Vagina (tissue), 2 donors: ENCODE results near the gene TMTC3. TPM values are rescaled to one million over a fixed set of nuclear protein-coding genes. Genes with fewer than 3 reads are reported as not detected.

Experiments
- DNase-seq, 2 donors: peaks; one replicate each; pipeline ENCODE4 v3.0.0-alpha.2; 2017; ENCODE audit errors: extremely low spot score in 2 of 2
- H3K27ac ChIP-seq: fragments of 200-600 bp; sonication (generic); one replicate; pipeline ENCODE4 v1.5.1; 2019
- H3K27me3 ChIP-seq: fragments of 200-600 bp; sonication (generic); one replicate; pipeline ENCODE4 v1.5.1; 2019
- H3K36me3 ChIP-seq, 2 donors: fragments of 200-600 bp; sonication (generic); one replicate each; pipeline ENCODE4 v1.5.1; 2017 to 2019
- H3K4me1 ChIP-seq: fragments of 200-600 bp; sonication (generic); one replicate; pipeline ENCODE4 v1.5.1; 2019
- H3K4me3 ChIP-seq, 2 donors: fragments of 200-600 bp; sonication (generic); 1 replicate in 1 of 2; 2 replicates in 1 of 2; pipeline ENCODE4 v1.5.1; 2016 to 2019
- H3K9me3 ChIP-seq: fragments of 200-600 bp; sonication (generic); one replicate; pipeline ENCODE4 v1.5.1; 2019
- CTCF ChIP-seq, 3 experiments: fragments of 450-650 bp in 2 of 3; fragments of 200-600 bp in 1 of 3; sonication (generic) in 1 of 3; IDR thresholded peaks; one replicate each; pipeline ENCODE4 v1.5.1; 2017 to 2019; ENCODE audit warnings: antibody characterized with exemption in 3 of 3, mild to moderate bottlenecking in 2 of 3, moderate library complexity in 2 of 3
- POLR2A ChIP-seq, 2 donors: fragments of 450-650 bp; IDR thresholded peaks; one replicate each; pipeline ENCODE4 v1.6.1; 2017; ENCODE audit warnings: antibody characterized with exemption in 2 of 2, mild to moderate bottlenecking in 2 of 2, moderate library complexity in 2 of 2
- POLR2AphosphoS5 ChIP-seq, 2 donors: sonication (generic); formaldehyde crosslinking; IDR thresholded peaks; one replicate each; pipeline ENCODE4 v1.9.0; 2017; ENCODE audit warnings: antibody characterized with exemption in 2 of 2, mild to moderate bottlenecking in 2 of 2, low read depth in 1 of 2; ENCODE audit not compliant: insufficient read depth in 1 of 2
- intact Hi-C: fragments of 100-400 bp; cut with DNase I; formaldehyde crosslinking; loops from one replicate; pipeline ENCODE4 v1.15.1; 2023
- total RNA-seq: library from RNA; depleted of rRNA; stranded (reverse); fragments of >200 nt; gene quantifications from one replicate; pipeline ENCODE4 v1.2.3, GENCODE V29; 2016

Gene TMTC3
- total RNA-seq, 1 donor from 2014 or later: 14.2 TPM

DNA sequence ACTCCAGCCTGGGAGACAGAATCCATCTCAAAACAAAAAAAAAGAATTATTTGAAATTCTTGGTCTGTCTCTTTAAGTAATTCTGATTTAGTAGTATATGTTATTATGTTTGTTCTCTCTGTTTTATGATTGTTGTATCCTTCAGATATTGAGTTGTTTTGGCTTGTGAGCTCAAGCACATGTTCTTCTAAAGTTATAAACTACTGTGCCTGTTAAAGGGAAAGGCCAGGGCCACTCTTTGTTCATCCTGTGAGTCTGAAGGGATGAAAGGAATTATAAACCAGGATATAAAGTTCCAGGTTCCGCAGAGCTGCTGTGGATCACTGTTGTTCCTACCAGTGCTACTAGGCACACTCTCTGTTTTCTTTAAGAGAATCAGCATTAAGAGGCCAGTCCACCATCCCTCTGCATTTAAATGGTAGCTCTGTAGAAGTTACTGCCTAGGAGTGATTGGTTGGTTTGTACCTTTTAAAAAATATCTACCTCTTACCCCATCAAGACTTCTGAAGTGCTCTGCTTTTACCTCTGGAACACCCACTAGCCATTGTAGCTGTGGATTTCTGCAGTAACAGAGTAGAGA is 14.1 kb downstream of the TMTC3 start:
- Histone ChIP-seq H3K36me3 (peaks cover 0 to 12% of the 10 kb centered on the region in 2 donors), H3K27me3 (no peaks in the 10 kb centered on the region), H3K27ac (no peak overlapping the region), H3K4me1 (no peaks in the 10 kb centered on the region), H3K4me3 (no peak overlapping the region), H3K9me3 (no peaks in the 10 kb centered on the region)
- no peak for DNase-seq
- intact Hi-C loops: no loop called here
- no peak for TF ChIP-seq POLR2AphosphoS5 (IDR thresholded peaks at IDR 0.05; ENCODE audit: insufficient read depth in 1 of 2, low read depth in 1 of 2)
- no peak for TF ChIP-seq POLR2A (IDR thresholded peaks at IDR 0.05)
- no peak for TF ChIP-seq CTCF (IDR thresholded peaks at IDR 0.05)

- no peaks in the 10 kb centered on the region for H3K9me3 ChIP-seq
- intact Hi-C loops: no loop called here
- H3K27me3 ChIP-seq: no peaks in the 10 kb centered on the region
- peaks cover 0 to 32% of the 10 kb centered on the region in 2 donors for H3K36me3 ChIP-seq
- DNase-seq: no peak
- no peak overlapping the region for H3K4me3 ChIP-seq
- no peaks in the 10 kb centered on the region for H3K4me1 ChIP-seq
- H3K27ac ChIP-seq: no peak overlapping the region
- TF ChIP-seq POLR2AphosphoS5 (IDR thresholded peaks at IDR 0.05; ENCODE audit: insufficient read depth in 1 of 2, low read depth in 1 of 2): no peak
- no peak for TF ChIP-seq POLR2A (IDR thresholded peaks at IDR 0.05)
- no peak for TF ChIP-seq CTCF (IDR thresholded peaks at IDR 0.05)
Observed at GRCh38 chr12:88163371-88163770, 21.3 kb downstream of the TMTC3 start.

GRCh38 chr12:88166179-88166578 is 24.1 kb downstream of the TMTC3 start:
- no peaks in the 10 kb centered on the region for H3K4me1 ChIP-seq
- TF ChIP-seq POLR2AphosphoS5 (IDR thresholded peaks at IDR 0.05; ENCODE audit: insufficient read depth in 1 of 2, low read depth in 1 of 2) (no peak), POLR2A (IDR thresholded peaks at IDR 0.05) (no peak), CTCF (IDR thresholded peaks at IDR 0.05) (no peak)
- H3K27ac ChIP-seq: no peak overlapping the region
- intact Hi-C loops: no loop called here
- no peaks in the 10 kb centered on the region for H3K9me3 ChIP-seq
- no peaks in the 10 kb centered on the region for H3K27me3 ChIP-seq
- peaks cover 0 to 20% of the 10 kb centered on the region in 2 donors for H3K36me3 ChIP-seq
- H3K4me3 ChIP-seq: no peak overlapping the region
- DNase-seq: no peak

DNA sequence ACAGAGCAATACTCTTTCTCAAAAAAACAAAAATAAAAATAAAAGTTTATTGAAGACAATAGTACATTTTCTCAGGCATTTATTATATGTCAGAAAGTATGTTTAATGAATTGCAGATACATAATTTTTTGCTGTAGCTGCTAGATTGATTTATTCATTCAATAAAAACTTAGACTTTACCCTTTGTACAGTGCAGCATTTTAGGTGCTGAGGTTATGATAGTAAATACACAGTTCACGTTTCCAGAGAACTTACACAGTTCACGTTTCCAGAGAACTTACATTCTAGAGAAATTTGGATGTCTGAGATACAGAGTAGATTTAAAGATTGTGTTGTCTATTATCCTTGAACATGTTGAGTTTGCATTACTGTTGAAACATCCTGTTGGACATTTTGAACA is 25.3 kb downstream of the TMTC3 start:
- no peaks in the 10 kb centered on the region for H3K9me3 ChIP-seq
- no peak overlapping the region for H3K4me3 ChIP-seq
- H3K27me3 ChIP-seq: no peaks in the 10 kb centered on the region
- intact Hi-C loops: no loop called here
- no peaks in the 10 kb centered on the region for H3K4me1 ChIP-seq
- no peak overlapping the region for H3K27ac ChIP-seq
- no peak for TF ChIP-seq POLR2A (IDR thresholded peaks at IDR 0.05)
- no peak for TF ChIP-seq POLR2AphosphoS5 (IDR thresholded peaks at IDR 0.05; ENCODE audit: insufficient read depth in 1 of 2, low read depth in 1 of 2)
- TF ChIP-seq CTCF (IDR thresholded peaks at IDR 0.05): no peak
- H3K36me3 ChIP-seq: peaks cover 0 to 20% of the 10 kb centered on the region in 2 donors
- no peak for DNase-seq

- H3K27ac ChIP-seq: no peak overlapping the region
- H3K4me1 ChIP-seq: no peaks in the 10 kb centered on the region
- H3K4me3 ChIP-seq: no peak overlapping the region
- no peak for TF ChIP-seq POLR2A (IDR thresholded peaks at IDR 0.05)
- TF ChIP-seq POLR2AphosphoS5 (IDR thresholded peaks at IDR 0.05; ENCODE audit: insufficient read depth in 1 of 2, low read depth in 1 of 2): no peak
- no peak for TF ChIP-seq CTCF (IDR thresholded peaks at IDR 0.05)
- no peak for DNase-seq
- intact Hi-C loops: no loop called here
- no peaks in the 10 kb centered on the region for H3K9me3 ChIP-seq
- H3K36me3 ChIP-seq: peaks cover 0 to 31% of the 10 kb centered on the region in 2 donors
- no peaks in the 10 kb centered on the region for H3K27me3 ChIP-seq
Observed at GRCh38 chr12:88172844-88173407, 30.8 kb downstream of the TMTC3 start.
